Measurements from ENCODE around the gene TCEA2. TPM values are rescaled to one million over a fixed set of nuclear protein-coding genes. Genes with fewer than 3 reads are reported as not detected.

TCEA2 gene
- total and polyA plus RNA-seq, 2 of the 13 experiments (the other 11 are each of a cell fraction or from before 2014, with no cell fraction given): 28.1 to 33.7 TPM

- no peak for ATAC-seq
- Histone ChIP-seq H4K20me1 (ENCODE audit: insufficient read depth, low read length) (no peaks in the 10 kb centered on the region), H3K9ac (ENCODE audit: insufficient read depth, low read depth, low read length) (peak overlapping the region; percentile 51; the same call in 1 of the 2 replicates), H3K4me2 (ENCODE audit: low read depth, low read length) (peak overlapping the region; percentile 70), H3K9me3 (ENCODE audit: low read length) (no peaks in the 10 kb centered on the region), H3K79me2 (ENCODE audit: insufficient read depth, low read length) (peaks cover 4% of the 10 kb centered on the region), H2AFZ (ENCODE audit: low read length) (no peak overlapping the region), H3K4me3 (replicated peaks in 1 of 3; ENCODE audit: insufficient read depth in 1 of 3, low read depth in 2 of 3, low read length in 3 of 3) (peak overlapping the region in 2 of 3 experiments; percentile 77 to 88; a peak in 3 of 6 replicates), H3K36me3 (replicated peaks in 1 of 2; ENCODE audit: control insufficient read depth in 1 of 2, insufficient read depth in 2 of 2, low read length in 2 of 2) (no peaks in the 10 kb centered on the region), H3K4me1 (ENCODE audit: insufficient read depth, low read length) (peaks cover 66% of the 10 kb centered on the region), H3K27me3 (ENCODE audit: control insufficient read depth in 1 of 2, insufficient read depth in 2 of 2, low read length in 2 of 2) (no peaks in the 10 kb centered on the region; a peak in 1 of 5 replicates), H3K27ac (ENCODE audit: extremely low read length, insufficient read depth, low read length) (no peak overlapping the region)
- DNase-seq (ENCODE audit: low spot score): no peak
- no TSS peak for BruUV-seq (replicated peaks)
- WGBS (ENCODE audit: low lambda C conversion rate): 75% methylated on average over 98 of the region's 101 CpGs
- in situ Hi-C loops (cut with HindIII; ENCODE audit: extremely low pct_ligation_motif_present, low pct_unique_long_range_greater_than_20kb) (no loop called here), intact Hi-C loops (cut with micrococcal nuclease; ENCODE audit: unreplicated experiment) (no loop called here)
- FAIRE-seq: no peak
- ChIA-PET POLR2A (interaction anchor here (9.4 kb wide), 1 partner anchor 8 kb away, joined by 252 read pairs; the partner anchor contains the start of gene C20orf204), CTCF (ENCODE audit: low intra/inter-chr PET ratio, low total read pairs) (no interaction called here)
- 0 out of 2 replicates have a peak, but pooled peaks have one; percentile 13 for TF ChIP-seq ZNF746 (CRISPR knock-in tag; IDR thresholded peaks at IDR 0.05)
- peak; percentile 47; the same call in 1 of the 2 replicates for TF ChIP-seq ZNF768 (CRISPR knock-in tag; IDR thresholded peaks at IDR 0.05)
- TF ChIP-seq BORCS8-MEF2B (CRISPR knock-in tag; IDR thresholded peaks at IDR 0.05): 0 out of 2 replicates have a peak, but pooled peaks have one; percentile 26
- 0 out of 2 replicates have a peak, but pooled peaks have one; percentile 27 for TF ChIP-seq MXD3 (CRISPR knock-in tag; IDR thresholded peaks at IDR 0.05)
- no peak for TF ChIP-seq CENPBD1 (CRISPR knock-in tag; IDR thresholded peaks at IDR 0.05; ENCODE audit: borderline replicate concordance, low read depth)
- no peak for TF ChIP-seq KDM5B (CRISPR knock-in tag; IDR thresholded peaks at IDR 0.05; ENCODE audit: borderline replicate concordance)
- no peak for TF ChIP-seq ZBTB7B (CRISPR knock-in tag; IDR thresholded peaks at IDR 0.05)
- TF ChIP-seq TEAD2 (CRISPR knock-in tag; IDR thresholded peaks at IDR 0.05): no peak
- TF ChIP-seq SMC3 (IDR thresholded peaks at IDR 0.05; ENCODE audit: low read length): no peak
- no peak for TF ChIP-seq NRL (CRISPR knock-in tag; IDR thresholded peaks at IDR 0.05; ENCODE audit: borderline replicate concordance)
- no peak for TF ChIP-seq ZNF20 (CRISPR knock-in tag; IDR thresholded peaks at IDR 0.05)
- TF ChIP-seq ARNTL (CRISPR knock-in tag; IDR thresholded peaks at IDR 0.05): no peak
- no peak for TF ChIP-seq HES4 (CRISPR knock-in tag; IDR thresholded peaks at IDR 0.05; ENCODE audit: borderline replicate concordance)
- TF ChIP-seq RFX1 (IDR thresholded peaks at IDR 0.05): no peak
- TF ChIP-seq KDM2A (CRISPR knock-in tag; IDR thresholded peaks at IDR 0.05; ENCODE audit: borderline replicate concordance, low read depth): no peak
- no peak for TF ChIP-seq MBNL3 (CRISPR knock-in tag; conservative IDR thresholded peaks at IDR 0.05)
- TF ChIP-seq ZNF512B (CRISPR knock-in tag; IDR thresholded peaks at IDR 0.05; ENCODE audit: borderline replicate concordance): no peak
- TF ChIP-seq ZNF660 (CRISPR knock-in tag; IDR thresholded peaks at IDR 0.05; ENCODE audit: borderline replicate concordance, low read depth): no peak
- 0 out of 2 replicates have a peak, but pooled peaks have one; percentile 20 for TF ChIP-seq GPN1 (CRISPR knock-in tag; IDR thresholded peaks at IDR 0.05; ENCODE audit: borderline replicate concordance)
- TF ChIP-seq PCBP1 (IDR thresholded peaks at IDR 0.05; ENCODE audit: borderline replicate concordance, low read depth, low read length): no peak
Observed at GRCh38 chr20:64048402-64049044, 14.5 kb upstream of the TCEA2 start.
